ENCODE data around the gene LLGL2.
"Not testable (repeated sequence)": the region's sequence is repeated elsewhere in the genome, so short reads cannot be mapped to it uniquely, and the experiment has no call there.

The LLGL2 gene

GRCh38 chr17:75507733-75508719, 17.5 kb upstream of the LLGL2 start:
- DNase-seq (ENCODE audit: low spot score): no peak

GRCh38 chr17:75508931-75509361, 16.6 kb upstream of the LLGL2 start:
- DNase-seq (ENCODE audit: low spot score): no peak

- no peak for DNase-seq (ENCODE audit: low spot score)
Measured at GRCh38 chr17:75509528-75510258, 15.8 kb upstream of the LLGL2 start.

GRCh38 chr17:75511270-75511609, 14.3 kb upstream of the LLGL2 start:
- DNase-seq (ENCODE audit: low spot score): no peak

GRCh38 chr17:75511610-75512575, 13.6 kb upstream of the LLGL2 start:
- no peak for DNase-seq (ENCODE audit: low spot score)

DNA sequence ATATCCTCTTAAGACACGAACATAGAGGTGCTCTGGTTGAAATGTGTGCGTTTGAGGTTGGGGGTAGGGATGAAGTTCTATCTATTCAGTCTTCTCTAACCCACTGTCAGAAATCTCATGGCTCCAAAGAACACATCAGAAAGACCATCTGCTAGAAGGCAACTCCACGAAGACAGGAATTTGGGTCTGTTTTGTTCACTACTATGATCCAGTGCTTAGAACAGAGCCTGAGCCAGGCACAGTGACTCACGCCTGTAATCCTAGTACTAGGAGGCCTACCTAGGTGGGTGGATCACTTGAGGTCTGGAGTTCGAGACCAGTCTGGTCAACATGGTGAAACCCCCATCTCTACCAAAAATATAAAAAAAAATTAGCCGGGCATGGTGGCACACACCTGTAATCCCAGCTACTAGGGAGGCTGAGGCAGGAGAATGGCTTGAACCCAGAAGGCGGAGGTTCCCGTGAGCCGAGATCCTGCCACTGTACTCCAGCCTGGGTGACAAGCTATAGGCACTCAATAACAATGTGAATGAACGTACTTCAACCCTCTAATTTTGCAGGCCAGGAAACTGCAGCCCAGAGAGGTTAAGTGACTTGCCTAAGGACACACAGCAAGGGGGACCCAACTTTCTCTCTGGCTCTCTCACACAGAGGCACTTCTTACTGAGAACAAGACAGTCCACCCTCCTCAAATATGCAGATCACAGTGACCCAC, 12.4 kb upstream of the LLGL2 start:
- DNase-seq (ENCODE audit: low spot score): no peak

GRCh38 chr17:75513641-75514000, 11.9 kb upstream of the LLGL2 start:
- DNase-seq (ENCODE audit: low spot score): no peak

DNA sequence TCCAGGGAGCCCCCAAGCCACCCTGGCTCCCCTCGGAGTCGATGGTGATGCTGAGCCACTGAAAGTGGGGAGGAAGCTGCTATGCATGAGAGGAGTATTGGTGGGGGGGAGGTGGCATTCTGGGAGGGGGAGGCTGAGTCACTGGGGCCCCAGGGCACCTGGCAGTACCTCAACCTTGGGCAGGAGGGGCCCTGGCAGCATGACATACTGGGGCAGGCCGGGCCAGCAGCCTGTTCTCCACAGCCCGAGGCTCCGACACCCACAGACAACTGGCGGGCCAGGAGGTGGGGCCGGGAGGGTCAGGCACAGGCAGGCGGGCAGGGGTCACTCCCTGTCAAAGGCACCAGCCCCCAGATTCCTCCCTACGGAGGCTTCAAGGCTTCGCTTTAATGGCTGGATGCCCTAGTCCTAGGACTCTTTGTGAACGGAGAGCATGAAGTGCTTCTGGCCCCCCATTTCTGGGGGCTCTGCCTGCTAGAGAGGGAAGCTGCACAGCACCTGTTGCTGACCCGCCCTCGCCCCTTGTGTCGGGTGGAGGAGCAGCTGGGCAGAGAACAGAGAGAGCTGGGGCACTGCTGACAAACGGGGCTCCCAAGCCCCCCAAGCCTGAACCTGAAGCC, 11.1 kb upstream of the LLGL2 start:
- no peak for DNase-seq (ENCODE audit: low spot score)

- peak; percentile 80 for DNase-seq (ENCODE audit: low spot score)
Measured at GRCh38 chr17:75514919-75515495, 10.5 kb upstream of the LLGL2 start.

DNA sequence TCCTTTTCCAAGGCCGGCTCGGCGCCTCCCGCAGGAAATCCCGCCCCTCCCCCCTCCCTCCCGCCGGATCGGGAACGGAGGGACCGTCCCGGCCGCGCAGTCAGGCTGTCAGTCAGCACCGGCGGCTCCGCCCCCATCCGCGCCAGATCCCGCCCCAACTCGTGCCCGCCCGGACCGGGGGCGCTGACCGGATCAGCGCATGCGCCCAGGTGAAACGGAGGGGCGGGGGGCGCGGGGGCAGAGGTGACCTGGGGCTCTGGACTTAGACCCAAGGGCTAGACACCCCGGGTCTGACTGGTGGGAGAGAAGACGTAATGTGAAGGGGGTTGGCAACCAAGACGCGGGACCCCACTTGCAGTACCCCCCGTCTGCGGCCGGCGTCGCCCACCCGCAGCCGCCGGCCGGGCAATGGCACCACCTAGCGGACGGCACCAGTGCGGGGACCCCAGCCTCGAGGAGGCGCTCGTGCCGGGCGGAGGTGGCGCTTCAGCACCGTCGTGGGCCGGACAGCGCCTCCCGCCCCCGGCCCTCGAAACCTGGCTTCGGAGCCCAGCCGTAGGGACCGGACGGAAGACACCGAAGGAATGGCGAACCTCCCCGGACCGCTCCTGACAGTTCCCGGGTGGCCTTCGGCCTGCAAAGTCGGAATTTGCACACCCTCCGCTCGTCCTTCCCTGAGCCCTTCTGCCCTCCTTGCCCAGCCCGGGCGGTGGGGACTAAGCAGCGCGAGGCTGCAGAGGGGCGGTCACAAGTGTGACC, 9.8 kb upstream of the LLGL2 start, which contains the start of gene CASKIN2:
TSS of gene CASKIN2 (minus strand) at position 42 of the 759 bp plus-strand sequence. CDS start 1,733 bp downstream, outside the sequence.
- DNase-seq (ENCODE audit: low spot score): peak; percentile 99

- peak; percentile 98 for DNase-seq (ENCODE audit: low spot score)
Measured at GRCh38 chr17:75516255-75516618, 9.3 kb upstream of the LLGL2 start, which contains the start of gene TSEN54. TSEN54 (plus strand) TSS chr17:75516528; CDS start chr17:75516561, 33 bp downstream.

GRCh38 chr17:75516619-75517296, 8.7 kb upstream of the LLGL2 start:
- peak; percentile 71 for DNase-seq (ENCODE audit: low spot score)

- no peak for DNase-seq (ENCODE audit: low spot score)
Measured at GRCh38 chr17:75517297-75517865, 8.1 kb upstream of the LLGL2 start.

DNA sequence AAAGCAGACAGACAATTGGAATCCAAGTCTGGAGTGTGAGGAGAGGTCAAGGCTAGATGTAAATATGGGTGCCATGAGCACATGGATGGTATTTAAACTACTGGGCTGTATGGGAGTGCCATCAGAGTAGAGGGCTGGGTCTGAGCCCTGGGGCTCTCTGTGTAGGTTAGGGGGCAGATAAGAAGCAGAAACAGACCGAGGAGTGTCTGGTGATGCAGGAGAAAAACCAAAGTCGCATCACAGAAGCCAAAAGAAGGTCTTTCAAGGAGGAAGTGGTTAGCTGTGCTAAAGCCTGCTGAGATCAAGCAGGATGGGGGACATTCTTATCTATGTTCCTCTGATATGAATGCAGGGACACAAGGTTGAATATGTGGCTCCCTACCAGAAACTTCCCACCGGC, 7.3 kb upstream of the LLGL2 start:
- DNase-seq (ENCODE audit: low spot score): no peak

- no peak for DNase-seq (ENCODE audit: low spot score)
Measured at GRCh38 chr17:75518983-75519537, 6.4 kb upstream of the LLGL2 start.

- not testable (repeated sequence) for DNase-seq (ENCODE audit: low spot score)
Measured at GRCh38 chr17:75520413-75520812, 5.1 kb upstream of the LLGL2 start.

DNA sequence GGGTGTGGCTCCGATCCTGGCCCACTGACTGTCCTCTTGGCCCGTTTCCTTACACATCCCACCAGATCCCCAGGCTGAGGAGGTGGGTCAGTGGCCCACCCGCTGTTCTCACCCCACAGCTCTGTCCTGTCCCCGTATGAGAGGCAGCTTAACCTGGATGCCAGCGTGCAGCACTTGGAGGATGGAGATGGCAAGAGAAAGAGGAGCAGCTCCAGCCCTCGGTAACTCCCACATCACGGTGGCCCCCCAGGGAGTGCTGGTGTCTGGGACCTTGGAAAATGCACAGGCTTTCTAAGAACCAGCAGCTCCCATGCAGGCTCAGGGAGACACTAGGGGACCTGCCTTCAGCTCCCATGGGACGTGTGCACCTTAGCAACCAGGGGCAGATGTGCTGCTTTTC, 4.2 kb upstream of the LLGL2 start:
- DNase-seq (ENCODE audit: low spot score): no peak
